GM12878 (cell line): Measurements from ENCODE around the gene TMED6. TPM values are rescaled to one million over a fixed set of nuclear protein-coding genes. Genes with fewer than 3 reads are reported as not detected.

Experiments
- BRCA1 ChIP-seq: IDR thresholded peaks from 2 replicates; pipeline ENCODE4 v1.6.1; 2011; ENCODE audit warnings: low read depth, low read length, improper control_type of control experiment
- CBX5 ChIP-seq: sonication (generic); IDR thresholded peaks from 2 replicates; pipeline ENCODE4 v1.6.1; 2016; ENCODE audit warnings: low read depth, moderate library complexity, mild to moderate bottlenecking, inconsistent platforms
- FOXK2 ChIP-seq: fragments of 450-650 bp; IDR thresholded peaks from 2 replicates; pipeline ENCODE4 v1.6.1; 2017; ENCODE audit warnings: mild to moderate bottlenecking, moderate library complexity
- IKZF2 ChIP-seq, 2 experiments: fragments of 450-650 bp; IDR thresholded peaks; 2 replicates each; pipeline ENCODE4 v1.6.1; 2017; ENCODE audit warnings: mild to moderate bottlenecking in 2 of 2, moderate library complexity in 2 of 2
- MXI1 ChIP-seq: fragments of 150-350 bp; IDR thresholded peaks from 2 replicates; pipeline ENCODE4 v1.6.1; 2011; ENCODE audit warnings: low read depth, mild to moderate bottlenecking, inconsistent platforms, low read length, improper control_type of control experiment
- MYC ChIP-seq: IDR thresholded peaks from 2 replicates; pipeline ENCODE4 v1.6.1; 2011; ENCODE audit warnings: mild to moderate bottlenecking, low read length, moderate library complexity, inconsistent platforms; ENCODE audit not compliant: insufficient read depth, insufficient replicate concordance, insufficient read length, severe bottlenecking
- NFXL1 ChIP-seq: fragments of 450-650 bp; IDR thresholded peaks from 2 replicates; pipeline ENCODE4 v1.6.1; 2017; ENCODE audit warnings: antibody characterized with exemption, mild to moderate bottlenecking, borderline replicate concordance
- SIX5 ChIP-seq: IDR thresholded peaks from 2 replicates; pipeline ENCODE4 v1.6.1; 2011; ENCODE audit warnings: mild to moderate bottlenecking, low read depth, low read length, moderate library complexity; ENCODE audit not compliant: severe bottlenecking
- USF1 ChIP-seq: IDR thresholded peaks from 2 replicates; pipeline ENCODE4 v1.6.1; 2011; ENCODE audit warnings: borderline replicate concordance, low read depth, mild to moderate bottlenecking, moderate library complexity, mixed read lengths, low read length; ENCODE audit not compliant: insufficient read depth; ENCODE audit errors: extremely low read length
- ZNF592 ChIP-seq: fragments of 450-650 bp; IDR thresholded peaks from 2 replicates; pipeline ENCODE4 v1.6.1; 2017; ENCODE audit warnings: mild to moderate bottlenecking, moderate library complexity
- polyA plus RNA-seq, 11 experiments: library from polyadenylated mRNA; depleted of rRNA in 4 of 11; unstranded in 6 of 11; stranded (reverse) in 5 of 11; fragments of >200 nt; fragmentation: Nextera tagmentation in 4 of 11; fragmentation: Illumina TruSeq in 1 of 11; extraction: Ambion mirVana in 4 of 11; extraction: Trizol in 1 of 11; gene quantifications; 1 replicate in 1 of 11; 2 replicates in 10 of 11; pipeline versions ENCODE4 v1.2.1 to v1.2.3, GENCODE V29; 2011 to 2016; ENCODE audit warnings: inconsistent platforms in 2 of 11, missing spikeins in 2 of 11, low read depth in 1 of 11
- total RNA-seq, 4 experiments: library from RNA; depleted of rRNA in 3 of 4; stranded (reverse); fragments of >200 nt in 3 of 4; fragmentation: Illumina TruSeq in 1 of 4; extraction: Trizol in 1 of 4; gene quantifications; 2 replicates each; pipeline versions ENCODE4 v1.2.1 to v1.2.3, GENCODE V29; 2013 to 2021
- TF ChIP-seq, protein P1 (sequence below): fragments of 450-650 bp; IDR thresholded peaks from 2 replicates; pipeline ENCODE4 v1.6.1; 2016; ENCODE audit warnings: mild to moderate bottlenecking
- TF ChIP-seq, protein P2 (sequence below): fragments of 450-650 bp; IDR thresholded peaks from 2 replicates; pipeline ENCODE4 v1.6.1; 2017; ENCODE audit warnings: borderline replicate concordance
- TF ChIP-seq, protein P3 (sequence below): fragments of 150-350 bp; IDR thresholded peaks from 2 replicates; pipeline ENCODE4 v1.6.1; 2014; ENCODE audit warnings: mild to moderate bottlenecking, low read depth, low read length
- TF ChIP-seq, protein P4 (sequence below): IDR thresholded peaks from 2 replicates; pipeline ENCODE4 v1.6.1; 2011; ENCODE audit warnings: mild to moderate bottlenecking, low read depth, low read length, moderate library complexity; ENCODE audit not compliant: insufficient replicate concordance

Gene TMED6
- total and polyA plus RNA-seq, 10 of the 15 experiments (the other 5 are each of a cell fraction or from before 2014, with no cell fraction given) = 0.27 to 1.7 (median 0.78) TPM

- TF ChIP-seq ZNF592 = peak; percentile 72
- TF ChIP-seq FOXK2 = no peak
- TF ChIP-seq SIX5 = peak; percentile 48
- TF ChIP-seq, protein P1, sequence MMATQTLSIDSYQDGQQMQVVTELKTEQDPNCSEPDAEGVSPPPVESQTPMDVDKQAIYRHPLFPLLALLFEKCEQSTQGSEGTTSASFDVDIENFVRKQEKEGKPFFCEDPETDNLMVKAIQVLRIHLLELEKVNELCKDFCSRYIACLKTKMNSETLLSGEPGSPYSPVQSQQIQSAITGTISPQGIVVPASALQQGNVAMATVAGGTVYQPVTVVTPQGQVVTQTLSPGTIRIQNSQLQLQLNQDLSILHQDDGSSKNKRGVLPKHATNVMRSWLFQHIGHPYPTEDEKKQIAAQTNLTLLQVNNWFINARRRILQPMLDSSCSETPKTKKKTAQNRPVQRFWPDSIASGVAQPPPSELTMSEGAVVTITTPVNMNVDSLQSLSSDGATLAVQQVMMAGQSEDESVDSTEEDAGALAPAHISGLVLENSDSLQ = peak; percentile 87
- peak; percentile 90 for TF ChIP-seq MYC
- TF ChIP-seq, protein P2, sequence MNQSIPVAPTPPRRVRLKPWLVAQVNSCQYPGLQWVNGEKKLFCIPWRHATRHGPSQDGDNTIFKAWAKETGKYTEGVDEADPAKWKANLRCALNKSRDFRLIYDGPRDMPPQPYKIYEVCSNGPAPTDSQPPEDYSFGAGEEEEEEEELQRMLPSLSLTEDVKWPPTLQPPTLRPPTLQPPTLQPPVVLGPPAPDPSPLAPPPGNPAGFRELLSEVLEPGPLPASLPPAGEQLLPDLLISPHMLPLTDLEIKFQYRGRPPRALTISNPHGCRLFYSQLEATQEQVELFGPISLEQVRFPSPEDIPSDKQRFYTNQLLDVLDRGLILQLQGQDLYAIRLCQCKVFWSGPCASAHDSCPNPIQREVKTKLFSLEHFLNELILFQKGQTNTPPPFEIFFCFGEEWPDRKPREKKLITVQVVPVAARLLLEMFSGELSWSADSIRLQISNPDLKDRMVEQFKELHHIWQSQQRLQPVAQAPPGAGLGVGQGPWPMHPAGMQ = no peak
- TF ChIP-seq, protein P3, sequence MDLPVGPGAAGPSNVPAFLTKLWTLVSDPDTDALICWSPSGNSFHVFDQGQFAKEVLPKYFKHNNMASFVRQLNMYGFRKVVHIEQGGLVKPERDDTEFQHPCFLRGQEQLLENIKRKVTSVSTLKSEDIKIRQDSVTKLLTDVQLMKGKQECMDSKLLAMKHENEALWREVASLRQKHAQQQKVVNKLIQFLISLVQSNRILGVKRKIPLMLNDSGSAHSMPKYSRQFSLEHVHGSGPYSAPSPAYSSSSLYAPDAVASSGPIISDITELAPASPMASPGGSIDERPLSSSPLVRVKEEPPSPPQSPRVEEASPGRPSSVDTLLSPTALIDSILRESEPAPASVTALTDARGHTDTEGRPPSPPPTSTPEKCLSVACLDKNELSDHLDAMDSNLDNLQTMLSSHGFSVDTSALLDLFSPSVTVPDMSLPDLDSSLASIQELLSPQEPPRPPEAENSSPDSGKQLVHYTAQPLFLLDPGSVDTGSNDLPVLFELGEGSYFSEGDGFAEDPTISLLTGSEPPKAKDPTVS = no peak
- peak; percentile 77 to 78; a peak in 3 of 4 replicates for TF ChIP-seq IKZF2 (IDR thresholded peaks at IDR 0.05)
- no peak for TF ChIP-seq BRCA1
- TF ChIP-seq NFXL1 = peak; percentile 76
- TF ChIP-seq USF1 = no peak
- TF ChIP-seq MXI1 = no peak; the same call in 1 of the 2 replicates
- TF ChIP-seq CBX5 = no peak
- TF ChIP-seq, protein P4, sequence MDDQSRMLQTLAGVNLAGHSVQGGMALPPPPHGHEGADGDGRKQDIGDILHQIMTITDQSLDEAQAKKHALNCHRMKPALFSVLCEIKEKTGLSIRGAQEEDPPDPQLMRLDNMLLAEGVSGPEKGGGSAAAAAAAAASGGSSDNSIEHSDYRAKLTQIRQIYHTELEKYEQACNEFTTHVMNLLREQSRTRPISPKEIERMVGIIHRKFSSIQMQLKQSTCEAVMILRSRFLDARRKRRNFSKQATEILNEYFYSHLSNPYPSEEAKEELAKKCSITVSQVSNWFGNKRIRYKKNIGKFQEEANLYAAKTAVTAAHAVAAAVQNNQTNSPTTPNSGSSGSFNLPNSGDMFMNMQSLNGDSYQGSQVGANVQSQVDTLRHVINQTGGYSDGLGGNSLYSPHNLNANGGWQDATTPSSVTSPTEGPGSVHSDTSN = peak; percentile 50
These were observed 21.1 kb downstream of the TMED6 start, which contains the start of gene PDF (continued) for GRCh38 chr16:69330286-69331109.
